HG03354 (cell line): ENCODE measurements around the gene GDF2.

Source experiments
- ATAC-seq: cut with Tn5 transposase; IDR thresholded peaks from one replicate; pipeline ENCODE4 v1.9.1; 2021; ENCODE audit warnings: mild to moderate bottlenecking; ENCODE audit not compliant: unreplicated experiment, poor library complexity, severe bottlenecking

The GDF2 gene

DNA sequence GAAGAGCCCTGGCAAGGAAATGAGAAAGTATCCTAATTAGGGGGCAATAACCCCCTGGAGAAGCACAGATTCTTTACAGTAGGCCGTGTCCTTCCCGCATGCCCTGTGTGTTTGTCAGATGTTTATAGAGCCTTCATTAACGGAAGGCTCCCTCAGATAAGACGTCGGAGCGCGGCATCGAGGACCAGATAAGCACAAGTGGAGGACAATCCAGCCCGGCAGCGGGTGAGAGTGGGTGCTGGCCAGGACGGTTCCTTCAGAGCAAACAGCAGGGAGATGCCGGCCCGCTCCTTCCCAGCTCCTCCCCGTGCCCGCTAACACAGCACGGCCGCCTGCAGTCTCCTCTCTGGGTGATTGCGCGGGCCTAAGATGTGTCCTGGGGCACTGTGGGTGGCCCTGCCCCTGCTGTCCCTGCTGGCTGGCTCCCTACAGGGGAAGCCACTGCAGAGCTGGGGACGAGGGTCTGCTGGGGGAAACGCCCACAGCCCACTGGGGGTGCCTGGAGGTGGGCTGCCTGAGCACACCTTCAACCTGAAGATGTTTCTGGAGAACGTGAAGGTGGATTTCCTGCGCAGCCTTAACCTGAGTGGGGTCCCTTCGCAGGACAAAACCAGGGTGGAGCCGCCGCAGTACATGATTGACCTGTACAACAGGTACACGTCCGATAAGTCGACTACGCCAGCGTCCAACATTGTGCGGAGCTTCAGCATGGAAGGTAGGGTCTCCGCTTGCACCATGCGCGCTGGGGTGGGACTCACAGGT, at the start of gene GDF2:
TSS of gene GDF2 (plus strand) at position 155 of the 762 bp plus-strand sequence. CDS start at position 370, 215 bp downstream.
- no peak for ATAC-seq

DNA sequence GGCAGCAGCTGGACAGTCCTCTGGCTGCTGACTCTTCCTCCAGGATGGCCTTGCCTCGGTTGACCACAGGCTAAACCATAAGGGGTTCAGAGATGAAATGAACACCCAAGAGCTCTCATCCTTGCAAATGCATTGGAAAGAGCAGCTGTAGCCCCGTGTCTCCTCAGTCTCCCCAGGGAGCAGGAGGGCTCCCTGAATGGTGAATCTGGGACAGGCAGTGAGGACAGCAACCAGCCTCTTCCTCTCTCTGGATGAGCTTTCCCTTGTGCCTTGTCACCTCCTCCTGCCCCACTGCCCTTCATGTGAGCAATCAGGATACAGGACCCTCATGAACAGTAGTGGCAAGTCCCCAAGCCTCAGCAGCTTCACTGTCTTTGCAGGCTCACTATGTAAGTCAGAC, 46.2 kb upstream of the GDF2 start:
- no peak for ATAC-seq

DNA sequence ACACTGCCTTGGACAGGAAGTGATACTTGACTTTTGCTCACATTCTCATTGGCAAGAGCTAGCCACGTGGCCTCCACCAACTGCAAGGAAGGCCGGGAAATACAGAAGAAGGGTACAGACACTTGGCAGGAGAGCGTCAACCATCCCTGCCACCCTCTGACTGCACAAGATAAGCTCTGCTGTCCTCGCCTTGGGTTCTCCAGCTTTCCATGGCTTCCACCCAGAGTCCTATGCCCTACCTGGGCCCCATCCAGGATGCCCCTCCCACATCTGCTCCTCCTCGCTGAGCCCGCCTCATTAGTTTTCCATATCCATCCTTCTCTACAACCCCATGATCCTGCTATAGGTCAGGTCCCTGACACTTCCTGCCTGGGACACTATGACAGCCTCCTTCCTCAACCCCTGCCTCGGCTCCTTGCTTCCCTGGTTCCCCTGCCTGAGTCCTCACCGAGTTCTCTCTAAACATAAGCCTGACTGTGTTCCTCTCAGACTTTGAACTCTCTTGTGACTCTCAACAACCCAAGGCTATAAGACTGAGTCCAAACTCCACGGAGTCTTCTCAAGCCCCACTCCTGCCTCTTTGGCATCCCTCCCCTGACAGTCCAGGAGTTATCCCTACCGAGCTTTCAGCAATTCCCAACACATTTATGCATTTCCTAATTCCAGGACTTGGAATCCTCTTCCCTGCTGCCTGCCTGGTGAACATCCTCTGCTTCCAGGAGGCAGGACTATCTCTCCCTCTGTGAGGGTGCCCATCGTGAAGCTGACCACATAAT, 45.5 kb upstream of the GDF2 start:
- no peak for ATAC-seq

DNA sequence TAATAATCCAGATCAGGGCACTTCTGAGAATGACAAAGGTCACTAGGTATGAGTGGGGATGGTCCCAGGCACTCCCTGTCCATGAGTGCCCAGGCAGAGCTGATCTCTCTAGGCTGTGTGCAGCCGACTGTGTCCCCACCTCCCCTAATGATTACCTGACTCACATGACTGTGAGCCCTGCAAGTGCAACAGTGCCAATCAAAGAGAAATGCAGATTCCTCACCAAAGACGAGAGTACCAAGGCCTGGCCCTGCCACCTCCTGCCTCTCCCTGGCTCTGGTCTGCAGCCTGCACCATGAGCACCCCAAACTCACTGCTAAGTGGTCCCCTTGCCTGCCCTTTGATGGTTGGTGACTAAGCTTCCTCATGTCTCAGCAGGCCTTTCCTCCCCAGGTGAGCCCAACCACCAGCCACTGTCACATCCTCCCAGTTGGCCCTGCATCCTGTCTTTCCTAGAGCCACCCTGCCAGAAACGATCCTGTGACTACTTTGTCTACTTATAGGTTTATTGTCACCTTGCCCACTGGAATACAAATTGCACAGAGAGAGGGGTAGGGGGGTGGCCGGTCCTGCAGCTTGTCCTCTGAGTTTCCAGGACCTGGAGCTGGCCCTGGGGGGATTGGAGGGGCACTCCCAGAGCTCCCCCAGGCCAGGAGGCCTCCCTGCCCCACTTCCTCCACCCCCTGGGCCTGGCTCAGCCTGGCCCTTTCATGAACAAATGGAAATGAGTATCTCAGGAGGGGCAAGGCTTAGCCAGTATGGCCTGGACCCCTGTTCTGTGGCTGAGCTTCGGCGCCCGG, 44.7 kb upstream of the GDF2 start:
- no peak for ATAC-seq

DNA sequence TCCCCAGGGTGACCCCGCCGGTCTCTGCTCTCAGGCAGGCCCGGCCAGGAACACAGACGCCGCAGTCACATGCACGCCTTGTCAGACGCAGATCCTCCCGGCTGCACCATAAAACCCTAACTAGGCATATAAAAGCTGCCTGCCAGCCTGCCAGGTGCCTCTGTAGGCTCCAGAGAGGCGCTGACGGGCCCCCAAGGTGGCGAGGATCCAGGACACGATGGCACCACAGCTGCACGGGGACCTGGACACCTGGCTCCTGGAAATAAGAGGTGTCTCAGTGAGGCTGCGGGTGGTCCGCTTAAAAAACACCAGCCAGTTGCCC, 44.1 kb upstream of the GDF2 start:
- ATAC-seq: no peak

DNA sequence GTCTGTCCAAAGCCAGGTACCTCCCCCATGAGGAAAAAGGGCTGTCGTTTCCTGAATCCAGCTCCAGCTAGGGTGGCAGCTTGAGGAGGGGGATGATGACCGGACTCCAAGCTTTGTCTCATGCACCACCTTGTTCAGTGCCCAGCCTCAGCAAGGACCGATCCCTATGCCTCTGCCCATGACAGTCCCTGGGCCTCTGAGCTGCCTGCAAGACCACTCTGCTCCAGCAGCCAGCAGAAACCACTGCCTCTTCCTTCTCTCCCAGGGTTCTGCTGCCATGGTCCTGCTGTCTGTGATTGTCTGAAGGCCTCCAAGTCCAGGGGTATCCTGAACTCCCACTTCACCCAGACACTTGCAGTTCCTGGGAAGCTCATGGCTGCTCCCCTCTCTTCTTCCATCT, 43.5 kb upstream of the GDF2 start:
- no peak for ATAC-seq

DNA sequence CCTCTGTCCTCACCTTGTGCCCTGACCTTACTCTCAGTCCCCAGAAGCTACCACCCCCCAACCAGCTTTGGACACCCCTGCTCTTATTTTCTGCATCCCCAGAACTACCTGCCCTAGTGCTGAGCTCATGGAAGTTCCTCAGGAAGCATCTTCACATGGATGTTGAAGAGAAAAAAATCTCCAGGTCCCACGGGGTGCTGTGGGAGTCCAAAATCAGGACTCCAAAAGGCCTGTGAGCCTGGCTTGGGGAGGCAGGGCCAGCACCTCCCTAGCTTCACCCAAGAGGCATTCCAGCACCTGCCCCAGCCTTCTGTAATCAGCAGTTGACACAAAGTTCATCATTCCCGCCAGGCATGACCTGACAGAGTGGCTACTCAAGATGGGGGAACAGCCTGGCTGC, 43.0 kb upstream of the GDF2 start:
- no peak for ATAC-seq

DNA sequence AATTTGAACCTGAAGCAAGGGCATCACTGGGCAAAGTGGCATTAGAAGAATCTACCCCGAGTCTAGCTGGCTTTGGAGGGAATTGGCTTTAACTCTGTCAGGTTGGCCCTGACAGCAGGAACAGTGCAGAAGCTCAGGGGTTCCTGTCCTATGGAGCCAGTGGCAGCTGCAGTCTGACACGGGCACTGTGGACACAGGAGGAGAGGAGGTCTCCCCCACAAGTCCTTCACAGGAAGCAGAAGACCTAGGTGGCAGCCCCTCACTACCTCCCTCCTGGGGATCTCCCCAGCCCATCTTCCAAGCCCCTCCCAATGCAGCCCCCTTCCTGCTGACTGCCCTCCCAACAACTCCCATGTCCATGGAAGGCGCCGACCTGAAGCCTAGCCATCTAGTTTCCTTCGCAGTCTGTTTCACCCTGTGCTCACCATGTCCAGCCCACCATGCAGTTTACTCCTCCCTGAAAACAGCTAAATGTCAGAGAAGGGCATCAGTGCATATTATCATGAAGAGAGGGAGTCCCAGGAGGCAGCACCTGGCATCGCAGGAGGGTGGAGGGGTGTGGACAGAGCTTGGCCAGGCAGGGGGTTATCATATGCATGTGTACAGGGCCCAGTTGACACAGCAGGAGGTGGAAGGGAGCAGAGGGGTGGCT, 40.1 kb upstream of the GDF2 start:
- ATAC-seq: no peak

DNA sequence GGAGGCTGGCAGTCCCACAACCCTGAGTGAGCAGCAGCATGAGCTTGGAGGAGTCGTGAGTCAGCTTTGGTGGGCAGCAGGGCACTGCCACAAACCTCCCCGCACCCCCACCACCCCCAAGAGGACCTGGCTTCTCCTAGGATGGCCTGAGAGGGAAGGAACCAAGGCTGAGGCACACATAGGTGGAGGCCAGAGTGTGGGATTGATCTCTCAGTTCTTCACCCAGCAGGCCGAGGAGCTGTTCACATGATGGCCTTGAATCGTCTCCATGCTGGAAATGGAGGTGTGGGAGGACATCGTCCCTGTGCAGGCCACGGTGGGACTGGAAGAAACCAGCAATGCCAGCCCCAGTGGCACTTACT, 39.6 kb upstream of the GDF2 start:
- no peak for ATAC-seq

DNA sequence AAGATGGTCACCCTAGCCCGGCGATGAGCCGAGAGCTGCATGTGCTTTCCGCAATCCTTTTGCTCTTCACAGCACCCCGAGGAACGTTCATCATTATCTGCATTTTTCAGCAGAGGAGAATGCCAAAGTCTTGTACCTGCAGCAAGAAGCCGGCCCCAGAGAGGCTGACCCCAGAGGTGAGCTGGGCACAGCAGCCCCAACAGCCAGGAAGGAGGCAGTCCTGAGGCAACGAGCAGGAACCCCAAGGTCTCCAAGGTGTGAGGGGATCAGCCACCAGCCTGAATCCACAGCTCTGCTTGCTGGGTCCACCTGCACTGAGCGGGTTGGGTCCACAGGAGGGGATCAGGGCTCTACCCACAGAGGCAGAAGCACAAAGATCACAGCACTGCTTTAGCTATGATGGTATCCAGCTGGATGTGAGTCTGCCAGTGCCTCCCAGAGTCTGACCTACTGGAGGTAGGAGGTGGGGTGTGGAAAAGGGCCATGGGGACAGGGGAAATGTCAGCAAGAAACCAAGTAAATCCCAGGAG, 39.1 kb upstream of the GDF2 start:
- ATAC-seq: no peak

DNA sequence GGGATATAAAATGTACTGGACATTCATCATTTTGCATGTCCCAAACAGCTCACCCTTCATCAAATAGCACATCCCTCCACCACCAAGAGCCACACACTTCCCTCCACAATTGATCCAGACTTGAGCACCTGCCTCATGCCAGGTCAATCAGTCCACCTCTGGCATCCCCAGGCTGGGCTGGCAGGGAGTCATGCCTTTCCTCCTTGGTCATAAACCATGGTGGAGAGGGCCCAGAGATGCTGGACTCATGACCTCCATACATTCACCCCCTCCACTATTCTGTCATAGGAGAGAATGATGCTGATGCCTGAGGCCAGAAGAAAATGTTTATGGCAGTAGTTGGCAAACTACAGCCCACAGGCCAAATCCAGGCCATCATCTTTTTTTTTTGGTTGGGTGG, 38.4 kb upstream of the GDF2 start:
- ATAC-seq: no peak

DNA sequence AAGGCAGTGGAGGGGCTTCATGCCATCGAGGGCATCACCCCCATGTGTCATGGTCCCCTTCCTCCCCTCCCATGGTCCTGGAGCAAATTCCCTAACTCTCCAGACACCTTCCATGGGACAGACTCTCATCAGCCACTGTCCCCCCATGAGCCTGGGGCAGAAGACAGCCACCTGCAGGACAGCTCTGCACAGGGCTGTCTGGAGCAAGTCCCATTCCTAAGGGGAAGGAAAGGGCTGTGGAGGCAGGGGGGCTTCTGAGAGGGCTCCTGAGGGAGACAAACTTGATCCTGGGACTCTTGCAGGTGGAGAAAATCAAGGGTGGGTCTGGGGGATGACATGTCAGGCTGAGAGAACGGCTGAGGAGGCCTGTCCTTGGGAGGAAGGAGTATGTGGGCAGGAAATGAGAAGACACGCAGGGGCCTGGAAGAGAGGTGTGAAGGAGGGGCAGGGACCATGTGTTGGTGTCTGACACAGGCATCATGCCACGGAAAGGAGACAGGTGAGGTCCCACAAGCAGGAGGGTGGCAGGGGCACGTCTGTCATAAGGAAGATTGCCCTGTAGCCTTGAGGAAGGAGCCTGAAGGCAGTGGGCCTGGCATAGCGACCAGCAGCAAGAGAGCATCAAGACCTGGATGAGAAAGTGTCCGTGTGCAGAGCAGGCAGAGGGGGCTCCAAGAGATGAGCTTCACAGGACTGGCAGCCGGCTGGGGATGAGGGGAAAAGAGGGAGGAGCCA, 36.7 kb upstream of the GDF2 start:
- no peak for ATAC-seq

DNA sequence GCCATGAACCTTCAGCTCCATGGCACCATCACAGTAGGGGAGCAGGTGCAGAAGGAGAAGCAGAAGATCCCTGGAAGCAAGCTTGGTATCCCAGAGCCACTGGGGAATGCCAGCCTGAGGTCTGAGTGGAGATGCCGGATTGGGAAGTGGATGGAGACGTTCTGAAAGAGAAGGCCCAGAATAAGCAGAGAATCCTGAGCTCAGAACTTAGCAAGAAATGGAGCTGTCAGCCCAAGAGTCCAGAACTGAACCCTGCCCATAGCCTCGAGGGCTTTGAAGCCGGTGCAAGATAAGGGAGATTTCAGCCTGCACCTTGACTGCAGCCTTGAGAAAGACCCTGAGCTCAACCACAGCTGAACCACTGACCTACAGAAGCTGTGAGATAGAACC, 36.1 kb upstream of the GDF2 start:
- no peak for ATAC-seq

DNA sequence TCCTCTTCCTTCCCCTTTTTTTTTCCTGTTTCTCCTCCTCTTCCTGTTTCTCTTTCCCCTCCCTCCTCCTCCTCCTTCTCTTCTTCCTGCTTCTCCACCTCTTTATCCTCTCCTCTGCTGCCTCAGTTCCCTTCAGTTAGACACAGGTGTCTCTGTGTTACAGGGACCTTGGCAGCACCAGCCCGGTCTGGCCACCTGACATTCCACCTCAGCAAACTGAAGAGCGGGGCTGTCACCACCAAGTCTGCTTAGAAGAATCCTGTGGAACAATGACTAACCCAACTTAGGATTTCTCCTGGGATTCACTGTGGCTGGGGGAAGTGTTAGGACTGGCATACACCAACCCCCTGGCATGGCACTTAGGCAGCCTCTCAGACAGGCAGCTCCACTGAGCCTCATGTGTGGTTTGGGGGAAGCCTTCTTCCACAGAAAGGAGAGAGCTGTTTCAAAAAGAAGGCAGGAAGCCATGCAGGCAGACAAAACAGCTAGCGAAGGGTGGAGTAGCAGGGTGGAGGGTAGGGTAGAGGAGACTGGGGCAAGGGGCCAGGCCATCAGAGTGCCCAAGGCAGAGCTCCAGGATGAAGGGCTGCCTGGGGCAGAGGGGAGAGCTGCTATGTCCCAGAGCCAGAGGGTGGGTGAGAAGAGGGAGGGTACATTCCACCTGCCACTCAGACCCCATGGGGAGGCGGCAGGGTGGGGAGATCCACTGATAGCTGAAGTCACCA, 35.5 kb upstream of the GDF2 start:
- ATAC-seq: no peak

DNA sequence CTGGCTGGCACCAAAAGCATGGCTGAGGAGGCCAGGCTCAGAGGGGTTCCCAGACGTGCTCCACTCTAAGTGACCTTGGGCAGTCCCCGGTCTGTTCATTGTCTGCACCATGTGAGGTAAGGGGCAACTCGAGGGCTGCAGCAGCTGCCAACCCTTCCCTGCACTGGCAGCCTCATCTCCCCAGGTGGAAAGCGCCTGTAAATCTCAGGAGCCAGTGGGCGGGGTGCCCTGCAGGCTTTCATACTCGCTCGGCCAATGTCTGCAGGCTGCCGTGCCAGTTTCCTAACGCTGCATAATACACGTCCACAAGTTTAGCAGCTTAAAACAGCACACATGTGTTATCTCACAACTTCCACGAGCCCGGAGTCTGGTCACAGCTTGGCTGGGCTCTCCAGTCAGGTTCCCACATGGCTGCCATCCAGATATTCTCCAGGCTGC, 34.9 kb upstream of the GDF2 start:
- no peak for ATAC-seq

DNA sequence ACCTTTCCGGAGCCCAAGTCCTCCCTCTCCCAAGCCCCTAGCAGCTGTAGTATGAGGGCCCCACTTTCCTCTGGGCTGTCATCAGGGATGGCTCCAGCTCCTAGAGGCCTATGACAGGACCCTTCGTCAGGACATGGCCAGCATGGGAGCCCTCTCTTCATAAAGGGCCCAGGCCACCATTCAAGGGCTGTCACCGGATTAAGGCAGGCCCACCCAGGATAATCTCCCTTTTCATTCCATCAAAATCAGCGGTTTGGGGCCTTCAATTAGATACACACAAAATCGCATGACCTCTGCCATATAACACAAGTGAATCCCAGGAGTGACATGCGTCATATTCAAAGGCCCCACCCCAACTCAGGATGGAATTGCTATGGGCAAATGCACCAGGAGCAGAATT, 34.4 kb upstream of the GDF2 start:
- no peak for ATAC-seq

DNA sequence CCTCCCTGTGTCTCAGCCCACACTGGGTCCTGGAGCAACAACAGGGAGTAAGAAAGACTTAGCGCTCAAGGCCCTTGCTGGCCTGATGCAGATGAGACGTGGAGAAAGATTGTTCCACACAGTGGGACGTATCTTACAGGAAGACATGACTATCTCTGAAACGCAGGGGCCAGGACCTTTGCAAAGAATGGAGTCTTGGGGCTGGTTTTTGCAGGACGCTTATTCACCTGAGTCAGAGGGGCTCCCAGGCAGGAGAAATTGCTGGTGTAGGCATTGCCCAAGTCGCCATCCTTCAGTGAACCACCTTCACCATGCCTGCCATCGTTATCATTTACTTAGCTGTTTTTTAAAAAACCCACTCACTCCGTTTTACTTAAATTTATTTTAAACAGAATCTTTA, 34.0 kb upstream of the GDF2 start:
- no peak for ATAC-seq

DNA sequence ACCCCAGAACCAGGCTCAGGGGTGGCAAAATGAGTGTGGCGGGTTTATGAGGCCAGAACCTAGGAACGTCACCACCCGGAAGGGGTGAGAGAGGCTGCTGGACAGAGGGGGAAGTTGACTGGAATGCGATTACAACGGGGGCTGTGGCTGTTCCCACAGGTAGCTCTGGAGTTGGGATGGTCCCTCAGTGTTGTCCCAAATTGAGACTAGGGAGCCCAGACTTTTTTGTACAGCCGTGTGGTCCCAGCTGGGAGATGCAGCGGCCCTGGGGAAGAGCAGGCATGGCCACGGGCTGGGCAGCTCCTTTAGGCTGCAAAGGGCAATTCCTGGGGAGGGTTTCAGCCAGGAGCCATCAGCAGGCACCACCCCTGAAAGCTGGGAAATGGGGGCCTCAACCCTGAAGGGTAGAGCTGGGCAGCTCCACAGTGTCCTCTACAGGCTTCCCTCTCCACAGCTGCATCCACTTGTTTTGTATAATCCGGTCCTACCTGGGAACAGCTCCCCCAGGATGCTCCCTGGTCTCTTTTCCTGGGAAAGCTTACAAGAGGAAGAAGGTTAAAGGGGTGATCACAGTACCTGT, 33.2 kb upstream of the GDF2 start:
- ATAC-seq: no peak
